Measurements from ENCODE around the gene PRSS27. TPM values are rescaled to one million over a fixed set of nuclear protein-coding genes. Genes with fewer than 3 reads are reported as not detected.
"Not testable (repeated sequence)": the region's sequence is repeated elsewhere in the genome, so short reads cannot be mapped to it uniquely, and the experiment has no call there.

Gene PRSS27
- total RNA-seq, 1 donor from 2014 or later = 0.30 TPM

DNA sequence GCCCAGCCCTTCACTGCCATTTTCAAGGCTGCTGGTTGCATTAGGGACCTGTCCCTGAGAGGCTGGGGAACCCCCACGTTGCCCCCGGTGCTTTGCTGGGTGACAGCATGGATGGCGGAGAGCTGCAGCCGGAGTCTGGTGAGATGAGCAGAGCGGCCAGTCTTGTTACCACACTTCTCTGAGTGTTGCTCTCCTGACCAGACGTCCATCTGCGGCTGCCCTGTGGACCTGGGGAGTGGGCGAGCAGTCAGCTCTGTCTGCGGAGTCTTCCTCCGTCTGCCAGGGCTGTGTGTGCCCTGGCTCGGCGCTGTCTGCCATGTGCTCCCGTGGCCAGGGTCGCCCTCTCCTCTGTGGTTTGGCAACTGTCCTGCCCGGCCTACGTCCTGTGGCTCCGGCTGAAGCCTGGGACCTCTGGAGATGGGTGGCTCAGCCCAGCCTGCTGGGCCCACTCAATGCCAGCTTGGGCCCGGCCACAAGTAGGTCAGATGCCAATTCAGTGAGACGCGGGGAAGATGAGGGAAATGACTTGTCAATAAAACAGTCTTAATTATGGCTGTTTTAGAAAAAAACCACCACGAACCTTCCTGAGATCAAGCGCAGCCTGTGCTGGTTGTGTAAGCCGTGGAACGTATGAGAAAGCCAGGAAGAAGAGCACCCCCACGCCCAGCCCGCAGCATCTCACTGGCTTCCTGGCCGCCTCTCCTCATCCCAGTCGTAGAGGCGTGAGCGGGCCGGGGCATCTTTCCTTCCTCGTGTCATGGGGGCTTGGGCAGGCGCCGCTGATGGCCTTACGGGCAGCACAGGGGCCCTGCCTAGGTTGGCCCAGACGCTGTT is 29.8 kb downstream of the PRSS27 start:
- DNase-seq (peak; percentile 34), ATAC-seq (ENCODE audit: poor library complexity) (no peak)
- intact Hi-C loops (cut with DNase I) = no loop called here

DNA sequence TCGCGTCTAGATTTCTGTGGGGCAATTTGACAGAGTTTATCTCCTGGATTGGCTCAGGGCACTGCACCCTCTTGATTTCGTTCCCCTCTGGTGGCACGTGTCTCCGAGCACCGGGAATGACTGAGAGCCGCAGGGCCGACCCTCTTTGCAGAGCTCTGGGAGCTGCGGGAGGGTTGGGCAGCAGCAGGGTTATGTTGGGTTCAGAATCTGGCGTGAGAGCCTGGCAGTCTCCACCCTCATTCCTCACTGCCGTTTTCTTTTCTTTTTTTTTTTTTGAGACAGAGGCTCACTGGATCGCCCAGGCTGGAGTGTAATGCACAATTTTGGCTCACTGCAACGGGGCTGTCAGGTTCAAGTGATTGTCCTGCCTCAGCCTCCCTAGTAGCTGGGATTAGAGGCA is 30.6 kb downstream of the PRSS27 start:
- ATAC-seq (ENCODE audit: poor library complexity); DNase-seq; intact Hi-C loops (cut with DNase I): not testable (repeated sequence)

DNA sequence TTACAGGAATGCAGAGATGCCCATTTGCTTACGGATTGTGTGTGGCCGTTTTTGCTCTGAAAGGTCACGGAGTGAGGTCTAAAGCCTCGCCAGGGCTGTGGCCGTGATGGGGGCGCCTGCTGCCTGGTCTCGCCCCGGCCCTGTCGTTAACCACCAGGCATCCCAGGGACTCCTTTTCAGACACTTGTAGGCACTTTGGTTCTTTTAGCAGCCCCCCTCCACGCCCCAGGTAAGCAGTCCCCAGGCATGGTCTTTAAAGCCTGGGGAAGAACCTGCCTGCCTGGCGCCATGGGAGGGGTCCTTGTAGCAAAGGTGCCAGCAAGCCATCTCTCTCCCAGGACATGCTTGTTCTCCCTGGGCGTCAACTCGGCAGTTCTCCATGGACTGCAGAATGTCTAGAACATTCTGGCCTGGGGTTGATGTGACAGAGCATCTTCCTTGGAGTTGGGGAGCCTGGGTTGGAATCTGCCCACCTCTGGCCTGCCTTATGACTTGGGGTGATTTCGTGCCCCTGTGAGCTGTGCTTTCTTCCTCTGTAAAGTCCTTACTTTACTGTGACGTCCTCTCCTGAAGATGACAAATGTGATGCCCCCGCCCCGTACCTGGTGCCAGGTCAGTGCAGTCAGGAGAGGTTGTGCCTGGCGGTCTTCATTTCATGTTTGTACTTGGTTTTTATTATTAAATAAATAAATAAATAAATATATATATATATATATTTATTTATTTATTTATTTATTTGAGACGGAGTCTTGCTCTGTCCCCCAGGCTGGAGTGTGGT is 32.3 kb downstream of the PRSS27 start:
- intact Hi-C loops (cut with DNase I) = no loop called here
- ATAC-seq (ENCODE audit: poor library complexity) (no peak), DNase-seq (peak; percentile 23)

DNA sequence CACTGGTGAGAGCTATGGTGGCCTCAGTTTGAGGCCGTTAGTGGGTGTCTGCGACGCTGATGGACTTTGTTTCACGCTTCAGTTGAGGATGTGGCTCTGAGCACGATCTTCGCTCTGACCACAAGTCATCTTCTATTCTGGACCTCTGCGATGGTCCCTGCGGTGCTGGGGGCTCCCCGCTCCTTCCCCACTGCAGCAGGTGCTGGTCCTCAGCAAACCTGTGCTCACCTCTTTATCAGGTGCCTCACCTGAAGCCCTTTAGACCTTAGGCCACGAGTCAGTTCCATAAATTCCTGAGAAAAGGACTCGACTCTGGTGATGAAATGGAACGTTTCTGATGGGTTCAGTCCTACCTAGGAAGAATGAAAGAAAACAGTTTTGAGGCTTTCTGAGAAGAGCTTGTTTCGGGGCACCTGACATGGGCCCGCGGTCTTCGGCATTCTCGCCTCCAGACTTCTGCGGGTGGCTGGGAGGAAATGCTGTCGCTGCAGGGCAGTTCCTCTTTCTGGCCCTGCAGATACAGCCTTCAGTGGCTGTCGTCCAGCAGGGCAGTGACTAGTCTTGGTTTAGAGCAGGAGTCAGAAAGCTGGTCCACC is 33.0 kb downstream of the PRSS27 start:
- intact Hi-C loops (cut with DNase I) = no loop called here
- ATAC-seq (ENCODE audit: poor library complexity) (no peak), DNase-seq (peak; percentile 77)

DNA sequence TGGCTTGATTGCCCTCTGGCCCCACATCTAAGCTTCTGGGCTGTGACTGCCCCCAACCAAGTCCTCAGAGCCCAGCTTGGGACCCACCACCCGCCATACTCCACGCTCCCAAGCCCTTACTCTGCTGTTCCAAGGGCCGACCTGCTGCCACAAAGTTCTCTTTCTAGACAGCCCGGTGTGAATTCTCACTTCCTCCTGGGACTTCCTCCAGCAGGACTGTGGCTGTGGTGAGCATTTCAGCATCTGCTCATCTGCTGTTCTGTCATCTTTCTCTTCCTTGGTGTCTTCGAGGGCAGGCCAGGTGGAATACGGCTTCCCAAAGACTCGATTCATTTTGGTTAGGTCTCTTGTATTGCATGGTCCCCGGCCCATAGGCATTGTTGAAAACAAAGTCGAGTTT is 33.9 kb downstream of the PRSS27 start:
- ATAC-seq (ENCODE audit: poor library complexity); intact Hi-C loops (cut with DNase I): not testable (repeated sequence)

DNA sequence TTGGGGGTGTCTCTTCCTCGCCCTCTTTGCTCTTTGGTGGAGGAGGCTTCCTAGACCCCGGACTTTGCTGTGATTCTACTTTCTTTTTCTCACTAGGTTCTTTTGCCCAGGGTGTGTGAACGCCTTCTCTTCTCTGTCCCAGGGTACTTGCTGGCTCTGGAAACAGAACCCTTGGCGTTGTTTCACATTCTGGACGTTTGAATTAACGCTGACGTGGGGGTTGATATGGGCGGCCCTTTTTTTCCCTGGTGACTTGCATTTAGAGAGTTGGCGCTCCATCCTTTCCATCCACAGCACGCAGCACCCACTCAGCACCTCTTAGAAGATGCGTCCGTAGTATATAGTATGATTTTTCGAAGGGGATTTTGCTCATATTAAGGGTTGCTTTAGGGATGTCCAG is 37.0 kb downstream of the PRSS27 start:
- intact Hi-C loops (cut with DNase I); ATAC-seq (ENCODE audit: poor library complexity); DNase-seq: not testable (repeated sequence)

More for the DNA sequence above, 33.9 kb downstream of the PRSS27 start:
- DNase-seq = not testable (repeated sequence)

DNA sequence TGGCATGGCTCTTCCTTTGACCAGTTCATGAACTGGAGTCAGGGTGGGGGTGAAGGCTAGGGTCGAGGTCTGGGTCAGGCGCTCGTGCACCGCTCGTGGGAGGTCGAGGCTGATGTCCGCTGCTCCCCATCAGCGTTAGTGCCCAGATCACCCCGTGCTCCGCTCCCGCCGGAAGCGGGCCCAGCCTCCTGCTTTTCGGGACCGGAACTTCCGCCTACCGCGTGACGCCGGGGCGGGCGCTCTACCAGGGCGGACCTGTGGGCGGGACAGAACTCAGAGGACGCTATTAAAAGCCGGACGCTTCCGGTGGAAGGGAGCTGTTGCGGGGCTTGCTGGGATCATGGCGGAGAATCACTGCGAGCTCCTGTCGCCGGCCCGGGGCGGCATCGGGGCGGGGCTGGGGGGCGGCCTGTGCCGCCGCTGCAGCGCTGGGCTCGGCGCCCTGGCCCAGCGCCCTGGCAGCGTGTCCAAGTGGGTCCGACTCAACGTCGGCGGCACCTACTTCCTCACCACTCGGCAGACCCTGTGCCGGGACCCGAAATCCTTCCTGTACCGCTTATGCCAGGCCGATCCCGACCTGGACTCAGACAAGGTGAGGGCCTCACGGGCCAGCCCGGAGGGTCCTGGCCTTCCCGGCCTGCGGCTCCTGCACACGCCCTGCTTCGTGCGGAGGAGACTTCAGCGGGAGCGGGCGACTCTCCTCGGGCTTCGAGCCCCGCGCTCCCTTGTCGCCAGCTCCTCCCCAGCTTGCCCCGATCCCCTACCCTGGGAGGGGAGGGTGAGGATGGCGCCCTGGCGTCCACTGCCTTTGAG is 37.6 kb downstream of the PRSS27 start, which contains the start of gene KCTD5:
Gene KCTD5 (plus strand): TSS at position 315 of the 813 bp plus-strand sequence. CDS start 26 bp downstream, at position 341.
- ATAC-seq (ENCODE audit: poor library complexity) (peak; percentile 97), DNase-seq (peak; percentile 97)
- intact Hi-C loops (cut with DNase I) = no loop called here

DNA sequence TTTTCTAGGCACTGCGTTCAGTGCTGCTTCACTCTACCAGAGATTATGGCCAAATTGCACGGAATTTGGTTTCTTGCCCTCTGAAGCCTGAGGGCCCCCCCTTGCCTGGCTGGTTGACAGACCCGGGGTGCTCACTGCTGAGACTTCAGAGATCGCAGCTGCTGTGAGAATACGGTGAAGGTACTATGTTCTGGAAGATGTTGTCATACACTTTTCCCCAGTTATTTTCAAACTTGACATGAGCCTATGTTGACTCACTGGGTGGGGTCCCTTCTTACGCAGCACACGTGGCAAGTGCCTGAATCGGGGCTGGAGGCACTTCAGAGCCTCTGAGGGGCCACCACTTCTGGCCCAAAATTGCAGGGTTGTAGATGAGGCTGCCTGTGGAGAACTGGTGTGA is 39.7 kb downstream of the PRSS27 start:
- intact Hi-C loops (cut with DNase I); ATAC-seq (ENCODE audit: poor library complexity); DNase-seq: not testable (repeated sequence)

DNA sequence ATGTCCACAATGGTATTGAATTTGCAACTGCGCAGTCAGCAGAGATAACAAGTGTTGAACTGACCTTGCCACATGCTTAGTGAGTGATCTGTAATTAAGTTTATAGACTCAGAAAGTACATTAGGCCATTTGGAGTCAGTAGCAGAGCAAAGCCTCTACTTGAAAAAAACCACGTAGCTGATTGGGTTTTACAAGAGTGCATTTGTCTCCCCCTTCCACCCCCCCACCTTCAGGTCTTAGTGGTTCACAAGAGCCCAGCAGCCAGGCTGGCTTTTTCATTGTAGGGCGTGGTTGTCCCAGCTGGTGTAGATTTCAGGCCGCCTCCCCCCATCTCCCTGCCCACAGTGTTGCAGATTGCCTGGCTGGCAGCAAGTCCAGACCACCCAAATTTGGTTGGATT is 40.1 kb downstream of the PRSS27 start:
- DNase-seq; ATAC-seq (ENCODE audit: poor library complexity); intact Hi-C loops (cut with DNase I): not testable (repeated sequence)

DNA sequence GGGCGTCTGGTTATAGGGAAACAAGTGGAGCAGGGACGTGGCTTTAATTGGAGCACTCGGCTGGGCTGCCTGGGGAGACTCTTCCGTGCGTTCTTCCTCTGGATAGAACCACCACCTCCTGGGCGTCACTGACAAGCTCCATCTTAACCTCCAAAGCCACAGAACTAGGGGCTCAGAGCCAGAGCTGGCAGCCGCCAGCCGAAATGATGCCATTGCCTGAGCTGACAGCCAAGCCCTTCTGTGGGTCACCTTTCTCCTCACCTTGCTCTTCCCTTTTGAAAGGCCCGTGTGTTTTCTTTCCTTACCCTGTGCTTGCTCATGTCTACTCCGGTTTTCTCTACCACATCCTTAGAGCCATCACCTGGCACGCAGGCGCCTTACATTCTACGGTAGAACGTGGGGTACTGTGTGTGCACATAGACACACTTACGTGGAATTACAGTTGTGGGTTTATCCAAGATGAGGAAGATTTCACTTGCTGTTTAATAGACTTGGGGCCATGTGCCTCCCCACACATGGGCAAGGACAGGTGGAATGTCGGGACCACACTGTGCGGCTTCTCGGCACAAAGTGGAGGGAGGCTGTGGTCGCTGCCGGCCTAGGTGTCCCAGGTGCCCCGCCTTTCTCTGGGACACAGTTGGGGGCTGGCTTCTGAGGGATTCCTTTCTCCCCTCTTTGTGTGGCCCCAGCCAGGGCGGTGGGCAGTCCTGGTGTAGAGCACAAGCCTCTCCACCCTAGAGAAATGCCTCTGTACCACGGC is 41.6 kb downstream of the PRSS27 start:
- ATAC-seq (ENCODE audit: poor library complexity); DNase-seq; intact Hi-C loops (cut with DNase I): not testable (repeated sequence)

DNA sequence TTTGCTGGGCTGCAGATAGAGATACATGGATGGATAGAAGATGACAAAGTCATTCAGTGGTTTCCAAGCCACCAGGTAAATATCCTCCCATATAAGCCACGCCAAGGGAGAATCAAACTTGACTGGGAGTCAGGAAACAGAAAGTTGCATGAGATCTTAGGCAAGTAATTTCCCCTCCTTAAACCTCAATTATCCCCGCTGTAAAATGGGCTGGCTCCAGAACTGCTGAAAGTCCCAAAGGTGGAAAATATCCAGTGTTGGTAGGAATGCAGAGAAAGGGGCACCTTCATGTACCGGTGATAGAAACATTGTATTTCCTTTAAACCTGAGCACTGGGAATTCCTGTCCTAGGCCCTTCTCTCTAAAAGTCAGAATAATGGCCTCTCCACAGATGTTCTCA is 43.1 kb downstream of the PRSS27 start:
- intact Hi-C loops (cut with DNase I); DNase-seq; ATAC-seq (ENCODE audit: poor library complexity): not testable (repeated sequence)

DNA sequence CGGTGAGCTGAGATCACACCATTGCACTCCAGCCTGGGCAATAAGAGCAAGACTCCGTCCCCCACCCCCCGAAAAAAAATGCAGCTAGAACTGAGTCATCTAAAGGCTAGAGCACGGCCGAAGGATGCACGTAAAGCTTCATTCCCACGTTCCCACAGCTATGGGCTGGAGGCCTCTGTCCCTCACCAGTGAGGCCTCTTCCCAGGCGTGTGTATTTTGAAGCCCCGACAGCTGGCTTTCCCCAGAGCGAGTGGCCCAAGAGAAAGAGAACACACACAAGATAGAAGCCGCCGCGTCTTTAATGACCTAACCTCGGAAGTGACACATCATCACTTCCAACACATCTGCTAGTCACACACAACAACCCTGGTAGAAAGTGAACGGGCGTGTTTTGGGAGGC is 44.3 kb downstream of the PRSS27 start:
- ATAC-seq (ENCODE audit: poor library complexity) = no peak
- intact Hi-C loops (cut with DNase I) = no loop called here

DNA sequence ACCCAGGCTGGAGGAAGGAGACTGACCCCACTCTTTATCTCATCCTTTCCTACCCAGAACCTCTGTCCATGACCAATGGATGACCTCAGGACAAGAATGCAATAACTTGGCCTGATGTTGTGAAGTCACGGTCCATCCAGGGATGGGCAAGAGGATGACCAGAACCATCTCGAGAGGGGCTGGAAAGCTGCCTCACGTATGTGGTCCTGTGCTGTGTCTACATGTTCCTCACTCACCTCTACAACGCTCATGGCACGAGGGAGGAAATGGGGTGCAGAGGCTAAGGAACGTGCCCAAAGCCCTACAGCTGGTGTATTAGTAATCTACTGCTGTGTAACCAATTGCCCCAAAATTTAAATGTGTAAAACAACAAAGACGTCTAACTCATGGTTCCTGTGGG is 45.0 kb downstream of the PRSS27 start:
- intact Hi-C loops (cut with DNase I) = no loop called here
- no peak for DNase-seq
- no peak for ATAC-seq (ENCODE audit: poor library complexity)

More for the DNA sequence above, 44.3 kb downstream of the PRSS27 start:
- no peak for DNase-seq

DNA sequence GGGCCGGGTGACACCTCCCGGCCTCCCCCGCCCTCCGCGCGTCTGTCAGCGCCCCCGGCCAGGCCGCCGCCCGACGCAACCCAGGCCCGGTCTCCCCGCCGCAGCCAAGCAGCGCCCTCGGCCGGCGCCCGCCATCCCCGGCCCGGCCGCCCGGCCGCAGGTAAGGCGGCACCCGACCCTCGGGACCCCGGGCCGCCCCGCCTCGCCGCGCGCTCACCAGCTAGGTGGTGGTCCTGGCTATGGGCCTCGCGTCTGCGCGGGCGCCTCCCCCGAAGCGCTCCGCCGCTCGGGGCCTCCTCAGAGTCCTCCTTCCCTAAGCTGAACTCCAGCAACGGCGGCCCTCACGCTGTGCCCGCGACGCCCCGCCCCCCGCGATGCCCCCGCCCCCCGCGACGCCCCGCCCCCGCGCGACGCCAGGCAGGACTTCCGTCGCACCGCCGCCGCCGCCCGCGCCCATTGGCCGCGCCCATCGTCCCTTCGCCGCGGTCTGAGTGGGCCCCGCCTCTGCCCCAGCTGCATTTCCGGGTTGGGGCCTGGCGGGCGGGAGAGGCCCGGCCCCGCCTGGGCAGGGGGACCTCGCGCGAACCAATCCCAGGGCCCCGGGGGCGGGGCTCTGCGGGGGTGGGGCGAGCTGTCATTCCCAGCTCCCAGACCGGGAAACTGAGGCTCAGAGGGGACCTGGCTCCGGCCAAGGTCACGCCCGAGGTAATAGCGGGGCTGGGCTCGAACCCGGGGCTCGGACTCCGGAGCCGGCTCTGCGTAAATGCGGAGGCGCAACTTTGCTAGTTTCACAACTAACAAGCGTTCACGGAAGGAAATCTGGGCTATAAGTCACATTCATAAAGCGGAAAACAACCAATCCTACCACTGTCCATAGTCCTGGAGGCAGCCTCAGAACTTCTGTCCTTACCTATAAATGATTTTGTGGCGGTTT is 46.7 kb downstream of the PRSS27 start:
- intact Hi-C loops (cut with DNase I) = no loop called here
- DNase-seq = peak; percentile 98
- peak; percentile 97 for ATAC-seq (ENCODE audit: poor library complexity)

DNA sequence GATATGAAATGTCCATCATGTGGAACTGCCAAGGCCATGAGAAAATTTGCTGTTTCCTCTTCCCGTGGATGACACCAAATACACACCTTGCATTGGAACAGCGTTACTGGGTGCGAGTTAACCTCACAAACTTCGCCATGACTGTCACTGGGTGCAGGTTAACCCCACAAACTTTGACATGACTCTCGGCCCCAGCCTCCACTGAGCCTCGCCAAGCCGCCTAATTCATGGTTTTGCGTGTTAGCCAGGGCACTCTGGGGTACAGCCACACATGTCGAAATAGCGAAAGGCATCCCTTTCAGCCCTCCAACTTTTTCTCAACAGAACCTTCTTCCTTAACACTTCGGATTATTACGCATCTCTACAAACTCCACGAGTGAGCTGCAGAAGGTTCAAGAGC is 48.3 kb downstream of the PRSS27 start:
- intact Hi-C loops (cut with DNase I) = no loop called here
- ATAC-seq (ENCODE audit: poor library complexity) (no peak), DNase-seq (no peak)

DNA sequence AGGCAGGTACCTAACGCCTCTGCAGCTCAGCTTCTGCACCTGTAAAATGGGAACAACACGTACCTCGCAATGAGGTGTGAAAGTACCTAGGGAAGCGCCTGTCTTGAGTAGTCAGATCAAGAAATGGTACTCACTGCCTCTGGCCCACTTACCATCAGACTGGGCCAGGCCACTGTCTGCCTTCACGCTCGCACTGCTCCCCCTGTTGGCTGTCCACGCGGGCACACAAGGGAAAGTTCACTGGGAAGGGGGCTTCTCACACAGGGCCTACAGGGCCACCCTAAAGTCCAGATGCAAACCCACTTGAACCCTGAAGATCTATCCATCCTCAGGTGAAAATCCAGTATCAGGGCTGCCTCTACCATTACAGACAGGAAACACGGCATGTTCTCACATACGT is 48.8 kb downstream of the PRSS27 start:
- intact Hi-C loops (cut with DNase I); ATAC-seq (ENCODE audit: poor library complexity): not testable (repeated sequence)

DNA sequence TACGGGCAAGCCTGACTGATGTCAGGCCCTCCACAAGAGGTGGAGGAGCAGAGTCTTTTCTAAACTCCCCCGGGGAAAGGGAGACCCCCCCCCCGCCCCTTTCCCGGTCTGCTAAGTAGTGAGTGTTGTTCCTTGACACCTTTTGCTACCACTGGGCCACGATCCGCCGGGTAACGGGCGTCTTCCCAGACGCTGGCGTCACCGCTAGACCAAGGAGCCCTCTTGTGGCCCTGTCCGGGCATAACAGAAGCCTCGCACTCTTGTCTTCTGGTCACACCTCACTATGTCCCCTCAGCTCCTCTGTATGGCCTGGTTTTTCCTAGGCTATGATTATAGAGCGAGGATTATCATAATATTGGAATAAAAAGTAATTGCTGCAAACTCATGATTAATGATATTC is 50.0 kb downstream of the PRSS27 start:
- DNase-seq = peak; percentile 86
- intact Hi-C loops (cut with DNase I); ATAC-seq (ENCODE audit: poor library complexity): not testable (repeated sequence)

More for the DNA sequence above, 48.8 kb downstream of the PRSS27 start:
- not testable (repeated sequence) for DNase-seq

All from Right ventricle myocardium superior (tissue), 1 donor.